GM12872 (cell line): ENCODE data around the gene ALK.

ENCODE experiments used
- TF ChIP-seq, protein P1 (sequence below): IDR thresholded peaks from 3 replicates; pipeline ENCODE4 v1.5.1; 2011; ENCODE audit warnings: low read depth, mild to moderate bottlenecking, low read length, moderate library complexity; ENCODE audit not compliant: insufficient read depth

Gene ALK

DNA sequence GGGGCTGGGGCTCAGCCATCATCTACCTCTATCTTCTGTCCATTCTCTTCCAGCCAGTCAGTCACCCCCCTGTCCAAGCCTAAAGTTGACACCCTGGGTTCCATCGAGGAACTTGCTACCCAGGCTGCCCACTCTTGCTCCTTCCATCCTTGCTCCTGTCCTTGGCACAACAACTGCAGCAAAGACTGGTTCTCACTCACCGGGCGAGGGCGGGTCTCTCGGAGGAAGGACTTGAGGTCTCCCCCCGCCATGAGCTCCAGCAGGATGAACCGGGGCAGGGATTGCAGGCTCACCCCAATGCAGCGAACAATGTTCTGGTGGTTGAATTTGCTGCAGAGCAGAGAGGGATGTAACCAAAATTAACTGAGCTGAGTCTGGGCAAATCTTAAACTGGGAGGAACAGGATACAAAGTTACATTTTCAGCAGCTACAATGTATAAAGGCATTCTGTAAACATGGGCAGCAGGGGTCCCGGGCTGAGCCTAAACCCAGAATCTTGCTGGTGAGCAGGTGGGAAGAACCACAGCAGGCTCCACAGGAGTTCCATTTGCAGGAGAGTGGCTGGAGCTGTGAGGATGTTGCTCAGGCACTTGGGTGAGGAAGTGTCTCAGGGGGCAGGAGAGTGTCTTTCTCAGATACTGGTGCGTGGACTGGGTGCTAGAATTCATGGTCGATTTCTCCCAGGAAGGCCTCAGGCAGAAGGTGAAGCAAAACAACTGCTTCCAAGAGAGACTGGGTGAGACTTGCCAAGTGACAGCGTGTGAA is 700.7 kb downstream of the ALK start:
- TF ChIP-seq, protein P1, sequence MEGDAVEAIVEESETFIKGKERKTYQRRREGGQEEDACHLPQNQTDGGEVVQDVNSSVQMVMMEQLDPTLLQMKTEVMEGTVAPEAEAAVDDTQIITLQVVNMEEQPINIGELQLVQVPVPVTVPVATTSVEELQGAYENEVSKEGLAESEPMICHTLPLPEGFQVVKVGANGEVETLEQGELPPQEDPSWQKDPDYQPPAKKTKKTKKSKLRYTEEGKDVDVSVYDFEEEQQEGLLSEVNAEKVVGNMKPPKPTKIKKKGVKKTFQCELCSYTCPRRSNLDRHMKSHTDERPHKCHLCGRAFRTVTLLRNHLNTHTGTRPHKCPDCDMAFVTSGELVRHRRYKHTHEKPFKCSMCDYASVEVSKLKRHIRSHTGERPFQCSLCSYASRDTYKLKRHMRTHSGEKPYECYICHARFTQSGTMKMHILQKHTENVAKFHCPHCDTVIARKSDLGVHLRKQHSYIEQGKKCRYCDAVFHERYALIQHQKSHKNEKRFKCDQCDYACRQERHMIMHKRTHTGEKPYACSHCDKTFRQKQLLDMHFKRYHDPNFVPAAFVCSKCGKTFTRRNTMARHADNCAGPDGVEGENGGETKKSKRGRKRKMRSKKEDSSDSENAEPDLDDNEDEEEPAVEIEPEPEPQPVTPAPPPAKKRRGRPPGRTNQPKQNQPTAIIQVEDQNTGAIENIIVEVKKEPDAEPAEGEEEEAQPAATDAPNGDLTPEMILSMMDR, result no peak

DNA sequence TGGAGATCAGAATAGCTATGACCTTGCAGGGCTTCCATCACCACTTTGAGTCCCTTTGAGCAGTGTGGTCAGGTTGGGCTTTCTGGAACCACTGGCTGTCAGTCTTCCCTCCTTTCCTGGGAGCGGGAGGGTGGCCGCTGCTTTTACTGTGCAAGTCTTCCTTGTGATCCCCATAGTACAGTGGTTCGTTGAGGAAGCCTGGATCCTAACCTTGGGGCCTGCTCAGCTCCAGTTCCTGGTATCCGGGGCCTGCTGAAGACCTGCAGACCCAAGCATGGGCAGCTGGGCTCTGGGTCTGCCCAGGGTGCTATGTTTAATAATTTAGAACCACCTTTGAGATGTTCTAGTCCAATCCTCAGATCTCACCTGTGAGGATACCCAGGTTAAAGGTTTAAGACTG is 702.0 kb downstream of the ALK start:
- TF ChIP-seq, protein P1, result no peak

DNA sequence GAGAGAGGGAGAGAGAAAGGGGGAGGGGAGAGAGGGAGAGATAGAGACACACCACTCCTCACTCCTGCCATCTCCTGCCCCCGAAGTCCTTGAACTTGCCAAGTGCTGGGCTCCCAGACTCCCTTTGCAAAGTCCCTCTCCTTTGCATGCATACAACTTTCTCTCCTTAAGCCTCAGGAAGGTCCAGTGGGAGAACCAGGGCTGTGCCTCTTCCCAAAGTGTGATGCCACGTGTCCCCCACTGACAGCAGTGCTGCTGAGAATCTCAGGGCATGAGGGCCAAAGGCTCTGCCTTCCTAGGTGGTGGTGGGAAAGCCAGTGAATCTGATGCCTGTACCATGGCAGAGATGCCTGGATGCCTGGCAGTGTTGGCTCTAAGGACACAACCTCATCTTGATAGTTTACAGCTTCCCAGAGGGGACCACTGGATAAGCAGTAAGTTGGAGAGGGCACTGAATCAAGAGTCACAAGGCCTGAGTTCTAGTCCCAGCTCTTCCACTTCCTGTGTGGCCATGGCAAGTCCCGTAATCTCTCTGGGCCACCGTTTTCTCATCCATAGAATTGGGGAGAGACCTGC is 702.7 kb downstream of the ALK start:
- TF ChIP-seq, protein P1, result no peak

DNA sequence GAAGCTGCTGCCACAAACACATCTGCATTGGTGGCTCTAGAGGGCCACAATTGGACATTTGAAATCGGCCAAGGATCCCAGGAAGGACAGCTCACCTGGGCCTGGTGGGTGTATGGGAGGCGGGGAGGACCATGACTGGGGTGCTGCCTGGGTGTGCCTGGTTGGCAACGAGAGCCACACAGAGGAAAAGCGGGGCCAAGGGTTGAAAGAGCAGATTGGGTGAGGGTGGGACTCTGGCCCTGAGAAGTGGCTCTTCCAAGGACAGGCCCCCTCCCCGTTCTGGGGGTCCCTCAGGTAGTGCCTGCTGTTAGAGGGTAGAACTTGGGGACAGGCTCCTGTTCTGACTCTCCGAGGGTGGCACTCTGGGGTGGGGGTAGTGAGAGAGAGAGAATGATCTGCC is 703.3 kb downstream of the ALK start:
- TF ChIP-seq, protein P1, result no peak

DNA sequence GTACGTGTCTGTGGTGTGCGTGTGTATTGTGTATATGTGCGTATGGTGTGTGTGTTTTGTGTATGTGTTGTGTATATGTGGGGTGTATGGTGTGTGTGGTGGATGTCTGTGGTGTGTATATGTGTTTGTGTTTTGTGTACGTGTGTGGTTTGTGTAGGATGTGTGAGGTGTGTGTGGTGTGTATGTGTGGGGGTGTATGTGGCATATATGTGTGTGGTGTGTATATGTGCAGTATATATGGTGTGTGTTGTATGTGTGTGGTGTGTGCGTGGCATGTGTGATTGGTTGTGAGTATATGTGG is 704.8 kb downstream of the ALK start:
- TF ChIP-seq, protein P1, result no peak

DNA sequence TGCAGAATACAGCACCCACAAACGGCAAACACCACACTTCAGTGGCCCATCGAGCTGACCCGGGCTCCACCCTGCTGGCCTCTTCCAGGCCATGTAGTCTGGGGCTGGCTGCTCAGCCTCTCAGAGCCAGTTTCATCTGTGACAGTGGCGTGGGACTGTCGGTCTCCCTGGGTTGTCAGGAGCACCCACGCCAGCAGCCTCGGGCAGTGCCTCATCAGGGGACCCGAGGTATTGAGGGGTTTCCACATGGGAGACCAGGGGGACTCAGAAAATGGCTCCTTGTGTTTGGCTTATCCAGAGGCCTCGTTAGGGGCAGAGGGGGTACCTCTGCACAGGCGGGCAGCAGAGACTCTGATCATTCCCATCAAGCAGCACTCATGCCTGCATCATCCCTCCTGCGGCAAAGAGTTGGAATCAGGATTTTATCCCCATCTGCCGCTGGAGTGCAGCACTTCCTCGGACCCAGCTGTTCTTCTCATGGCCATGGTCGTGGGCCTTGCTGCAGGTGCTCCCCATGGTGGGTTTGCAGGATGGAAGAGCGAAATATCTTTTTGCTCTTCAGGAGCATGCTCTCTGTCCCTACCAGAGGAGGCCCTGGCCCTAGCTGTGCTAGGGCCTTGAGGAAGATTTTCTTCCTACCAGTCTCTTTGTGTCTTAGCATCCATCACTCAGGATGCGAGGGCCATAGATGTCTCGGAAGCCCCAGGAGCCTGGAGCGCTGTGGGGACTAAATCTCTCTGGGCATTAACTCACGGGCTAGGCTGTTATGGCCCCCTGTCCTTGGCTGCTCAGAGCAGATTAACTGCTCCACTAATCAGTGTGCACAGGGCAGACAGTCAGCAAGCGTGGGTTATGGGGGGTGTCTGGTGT is 705.4 kb downstream of the ALK start:
- TF ChIP-seq, protein P1, result no peak

DNA sequence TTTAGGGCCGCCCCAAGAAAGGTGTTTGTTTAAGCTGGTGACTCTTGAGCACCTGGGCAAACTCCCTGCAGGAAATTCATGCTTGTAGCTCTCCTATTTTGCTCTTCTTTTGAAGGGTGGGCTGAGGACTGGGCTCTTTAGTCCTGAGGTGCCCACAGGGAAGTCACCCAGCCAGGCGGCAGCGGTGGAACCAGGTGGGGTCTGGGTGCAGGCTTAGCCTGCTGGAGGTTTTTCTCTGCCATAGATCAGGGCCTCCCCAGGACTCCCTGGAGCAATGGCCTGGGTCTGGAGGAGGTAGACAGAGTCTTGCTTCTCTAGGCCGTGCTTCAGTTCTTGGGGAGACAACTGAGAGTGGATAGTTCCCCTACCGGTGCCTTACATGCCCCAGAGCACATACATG is 706.3 kb downstream of the ALK start:
- TF ChIP-seq, protein P1, result no peak
